Midbrain (tissue), 1 donor: Measurements from ENCODE around the gene PTCRA.
"Not testable (repeated sequence)": the region's sequence is repeated elsewhere in the genome, so short reads cannot be mapped to it uniquely, and the experiment has no call there.

Experiments used
- DNase-seq: peaks from one replicate; lab custom pipeline; 2025; lab: John Stamatoyannopoulos, UW

PTCRA gene

GRCh38 chr6:42940493-42941045 lies 24.7 kb downstream of the PTCRA start:
- DNase-seq, result no peak

GRCh38 chr6:42941356-42941755 lies 25.5 kb downstream of the PTCRA start:
- not testable (repeated sequence) for DNase-seq

GRCh38 chr6:42942444-42942843 lies 26.6 kb downstream of the PTCRA start:
- no peak for DNase-seq

GRCh38 chr6:42947950-42948349 lies 32.1 kb downstream of the PTCRA start:
- DNase-seq, result no peak

- DNase-seq, result no peak
Observed at GRCh38 chr6:42952389-42952788, 36.5 kb downstream of the PTCRA start.

GRCh38 chr6:42954405-42954804 lies 38.6 kb downstream of the PTCRA start:
- DNase-seq, result not testable (repeated sequence)

GRCh38 chr6:42958125-42958524 lies 42.3 kb downstream of the PTCRA start:
- DNase-seq, result no peak

- DNase-seq, result no peak
Observed at GRCh38 chr6:42959917-42960242, 44.0 kb downstream of the PTCRA start.

- DNase-seq, result no peak
Observed at GRCh38 chr6:42960243-42961019, 44.6 kb downstream of the PTCRA start, which contains the start of gene GNMT. GNMT (plus strand) TSS chr6:42960754; CDS start chr6:42960768, 14 bp downstream.

- DNase-seq, result no peak
Observed at GRCh38 chr6:42961020-42961470, 45.2 kb downstream of the PTCRA start.

GRCh38 chr6:42962096-42962495 lies 46.2 kb downstream of the PTCRA start:
- DNase-seq, result no peak

- DNase-seq, result no peak
Observed at GRCh38 chr6:42962502-42963178, 46.8 kb downstream of the PTCRA start.

GRCh38 chr6:42963179-42963854 lies 47.5 kb downstream of the PTCRA start:
- DNase-seq, result no peak

- DNase-seq, result no peak
Observed at GRCh38 chr6:42963855-42964605, 48.2 kb downstream of the PTCRA start.

- DNase-seq, result no peak
Observed at GRCh38 chr6:42966571-42966970, 50.7 kb downstream of the PTCRA start.

GRCh38 chr6:42967228-42967627 lies 51.4 kb downstream of the PTCRA start:
- DNase-seq, result no peak

GRCh38 chr6:42968126-42968701 lies 52.4 kb downstream of the PTCRA start:
- no peak for DNase-seq

GRCh38 chr6:42968783-42969182 lies 52.9 kb downstream of the PTCRA start:
- no peak for DNase-seq

- no peak for DNase-seq
Observed at GRCh38 chr6:42969431-42969830, 53.6 kb downstream of the PTCRA start.

GRCh38 chr6:42969934-42970333 lies 54.1 kb downstream of the PTCRA start:
- no peak for DNase-seq

- no peak for DNase-seq
Observed at GRCh38 chr6:42970871-42971612, 55.2 kb downstream of the PTCRA start.
